T-helper 2 cell treated with Interferon-gamma antibody and Interleukin-4, amounts not matched to agents 100 ng/mL and 5 ng/mL, for 36 hours (primary cell): ENCODE data around the gene ARSJ. TPM values are rescaled to one million over a fixed set of nuclear protein-coding genes. Genes with fewer than 3 reads are reported as not detected.
"Not testable (repeated sequence)": the region's sequence is repeated elsewhere in the genome, so short reads cannot be mapped to it uniquely, and the experiment has no call there.

ENCODE experiments used
- intact Hi-C: fragments of 100-400 bp; cut with micrococcal nuclease; formaldehyde crosslinking; loops from one replicate; pipeline ENCODE4 v1.15.1; 2023
- total RNA-seq: library from RNA; stranded (reverse); gene quantifications from 2 replicates; pipeline ENCODE4 v1.2.3, GENCODE V29; 2022

The ARSJ gene
- total RNA-seq, 1 donor from 2014 or later, result not detected

DNA sequence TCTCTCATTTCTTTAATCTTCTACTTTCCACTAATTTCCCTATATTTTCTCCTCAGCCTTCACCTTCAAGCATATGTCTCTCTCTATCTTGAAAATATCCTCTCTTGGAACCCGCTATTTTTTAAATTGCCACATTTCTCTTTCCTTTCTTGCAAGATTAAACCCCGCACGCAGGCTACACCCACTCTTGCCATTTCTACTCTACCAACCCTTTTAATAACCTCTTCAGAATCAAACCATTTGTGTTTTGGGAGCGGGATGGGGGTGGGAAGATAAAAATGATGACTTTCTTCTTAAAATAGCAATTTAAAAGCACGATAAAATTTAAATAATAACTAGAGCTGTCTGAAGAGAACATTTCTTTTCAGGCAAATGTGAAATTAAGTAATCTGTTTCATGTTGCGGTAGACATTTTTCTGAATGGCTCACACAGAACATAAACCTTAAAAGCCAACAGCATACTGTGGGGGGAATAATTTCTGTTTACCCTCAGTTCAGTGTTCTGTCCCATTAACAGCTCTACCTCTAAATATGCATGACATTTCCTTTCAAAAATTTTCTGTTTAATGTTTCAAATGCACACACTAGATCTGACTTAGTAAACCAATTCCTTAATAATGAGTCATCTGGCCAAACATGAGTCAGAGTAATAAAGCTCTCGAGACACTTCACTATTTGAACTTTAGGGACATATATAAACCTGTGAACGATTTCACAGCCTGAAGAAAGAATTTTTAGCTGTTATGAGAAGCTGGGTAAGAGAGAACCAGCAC lies 20.5 kb downstream of the ARSJ start:
- intact Hi-C loops, result loop anchor here (10.0 kb wide), 1 partner anchor 736 kb away; no protein-coding TSS in a partner anchor

- intact Hi-C loops, result loop anchor here (10.0 kb wide), 1 partner anchor 737 kb away; no protein-coding TSS in a partner anchor
Measured at GRCh38 chr4:113957956-113958355, 21.5 kb downstream of the ARSJ start.

DNA sequence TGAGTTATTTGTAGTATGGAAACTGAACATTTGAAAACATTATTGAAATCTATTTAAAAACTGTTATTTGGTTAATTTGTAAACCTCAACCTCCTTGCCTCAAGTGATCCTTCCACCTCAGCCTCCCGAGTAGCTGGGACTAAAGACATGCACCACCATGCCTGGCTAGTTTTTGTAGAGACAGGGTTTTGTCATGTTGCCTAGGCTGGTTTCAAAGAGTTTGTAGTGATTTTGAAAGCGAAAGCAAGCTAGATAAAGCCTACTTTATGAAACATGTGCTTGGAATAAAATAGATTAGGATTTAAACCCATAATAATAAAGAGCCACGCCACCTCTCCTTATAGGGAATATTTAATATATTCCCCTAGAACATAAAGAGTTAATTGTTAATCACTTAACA lies 23.5 kb downstream of the ARSJ start:
- intact Hi-C loops, result loop anchor here (10.0 kb wide), 1 partner anchor 739 kb away; no protein-coding TSS in a partner anchor

DNA sequence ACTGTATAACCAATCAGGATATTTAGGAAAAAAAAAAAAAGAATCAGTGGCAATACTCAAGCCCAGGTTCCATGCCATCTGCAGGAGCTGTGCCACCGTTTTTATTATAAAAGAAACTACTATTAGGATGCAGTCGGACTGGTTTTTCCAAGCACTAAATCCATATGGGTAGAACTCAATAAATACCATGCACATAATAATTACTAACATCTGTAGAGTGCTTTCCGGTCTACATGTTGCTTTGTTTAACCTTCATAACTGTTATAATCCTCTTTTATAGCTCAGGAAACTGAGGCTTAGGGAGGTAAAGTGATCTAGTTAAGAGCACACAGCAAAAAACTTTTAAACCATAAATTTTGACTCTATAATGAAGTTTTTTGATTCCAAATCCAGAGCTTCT lies 24.0 kb downstream of the ARSJ start:
- intact Hi-C loops, result loop anchor here (10.0 kb wide), 1 partner anchor 739 kb away; no protein-coding TSS in a partner anchor

DNA sequence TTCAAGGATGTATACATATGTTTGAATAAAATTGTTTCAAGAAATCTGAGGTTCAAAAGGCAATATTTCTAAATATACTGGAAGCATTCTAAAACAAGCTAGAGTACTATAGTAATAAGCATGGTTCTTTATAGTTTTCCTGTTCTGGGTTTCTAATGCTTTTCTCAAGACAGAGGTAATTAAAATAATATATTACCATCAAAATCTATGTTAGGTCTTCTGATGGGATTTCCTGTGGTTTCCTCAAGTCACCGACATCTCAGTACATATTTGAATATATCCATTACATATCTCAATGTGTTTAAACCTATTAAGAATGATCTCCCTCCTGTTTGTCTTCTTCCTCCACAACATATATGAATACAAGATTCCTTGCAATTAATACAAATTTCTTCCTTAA lies 25.6 kb downstream of the ARSJ start:
- intact Hi-C loops, result loop anchor here (10.0 kb wide), 1 partner anchor 741 kb away; no protein-coding TSS in a partner anchor

DNA sequence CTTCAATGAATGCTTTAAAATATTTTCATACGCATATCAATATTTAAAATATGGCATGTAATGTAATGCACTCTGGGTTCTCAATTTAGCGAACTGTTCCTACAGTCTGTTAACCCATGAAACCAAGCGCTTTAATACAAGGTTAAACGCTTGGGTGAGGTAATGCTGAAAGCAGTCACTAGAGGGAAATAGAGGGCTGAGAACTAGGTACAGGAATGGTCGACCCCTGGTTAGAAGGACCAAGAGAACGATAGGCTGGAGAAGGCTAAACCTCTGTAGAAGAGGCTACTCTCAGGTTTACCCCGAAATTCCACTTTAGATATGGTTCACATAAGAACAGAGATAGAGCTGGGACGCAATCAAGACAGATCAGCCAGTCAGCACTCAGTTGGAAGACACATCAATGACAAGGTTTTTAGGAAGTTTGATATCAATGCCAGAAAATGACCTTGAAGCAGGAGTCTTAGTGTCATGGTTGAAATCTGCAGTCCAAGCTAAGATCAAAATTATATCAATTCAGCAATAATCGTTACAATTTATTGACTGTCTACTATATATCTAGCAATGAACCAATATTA lies 26.9 kb downstream of the ARSJ start:
- intact Hi-C loops, result loop anchor here (1.0 to 10.0 kb wide), 2 partner anchors 119 to 742 kb away; no protein-coding TSS in a partner anchor

- intact Hi-C loops, result loop anchor here (10.0 kb wide), 1 partner anchor 744 kb away; no protein-coding TSS in a partner anchor
Measured at GRCh38 chr4:113951263-113951662, 28.2 kb downstream of the ARSJ start.

- intact Hi-C loops, result loop anchor here (10.0 kb wide), 1 partner anchor 745 kb away; no protein-coding TSS in a partner anchor
Measured at GRCh38 chr4:113950207-113950606, 29.2 kb downstream of the ARSJ start.

GRCh38 chr4:113947484-113947883 lies 32.0 kb downstream of the ARSJ start:
- intact Hi-C loops, result no loop called here

DNA sequence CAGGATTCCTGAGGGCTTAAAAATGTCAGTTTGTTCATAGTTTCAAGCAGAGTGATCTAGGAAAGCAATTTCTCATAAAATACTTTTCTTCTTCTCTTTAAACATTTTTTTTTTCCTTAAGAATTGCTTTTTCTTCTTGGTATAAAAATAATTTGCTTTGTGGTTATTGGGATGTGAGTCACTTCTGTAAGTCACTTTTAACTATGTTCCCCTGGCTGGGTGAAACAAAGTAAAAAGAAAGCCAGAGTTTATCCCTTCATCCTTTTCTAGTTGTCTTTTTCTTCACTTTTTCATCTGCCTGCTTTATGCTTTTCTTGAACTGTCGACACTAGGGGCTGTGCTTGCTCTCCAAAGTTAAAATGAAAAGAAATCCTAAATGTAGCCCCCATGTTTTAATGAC lies 33.5 kb downstream of the ARSJ start:
- intact Hi-C loops, result no loop called here

DNA sequence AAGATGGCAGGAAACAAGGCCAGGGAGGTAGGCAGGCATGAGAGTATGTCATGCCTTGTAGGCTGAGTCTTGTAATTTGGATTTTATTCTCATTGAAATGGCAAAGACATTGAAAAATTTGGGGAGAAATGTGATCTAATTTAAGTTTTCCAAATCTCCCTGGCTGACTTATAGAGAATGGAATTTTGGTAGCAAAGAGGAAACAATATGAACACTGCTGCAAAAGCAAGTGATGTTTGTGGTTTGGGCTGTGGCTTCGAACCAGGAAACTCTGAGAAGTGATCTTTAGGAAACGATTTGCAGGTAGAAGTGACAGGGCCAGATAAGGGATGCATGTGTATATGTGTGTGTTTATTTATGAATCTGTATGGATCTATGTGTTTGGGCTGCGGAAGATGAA lies 35.6 kb downstream of the ARSJ start:
- intact Hi-C loops, result no loop called here

- intact Hi-C loops, result no loop called here
Measured at GRCh38 chr4:113943085-113943484, 36.4 kb downstream of the ARSJ start.

GRCh38 chr4:113941836-113942235 lies 37.6 kb downstream of the ARSJ start:
- intact Hi-C loops, result no loop called here

- intact Hi-C loops, result not testable (repeated sequence)
Measured at GRCh38 chr4:113940103-113940502, 39.3 kb downstream of the ARSJ start.

- intact Hi-C loops, result no loop called here
Measured at GRCh38 chr4:113935190-113935589, 44.3 kb downstream of the ARSJ start.

- intact Hi-C loops, result not testable (repeated sequence)
Measured at GRCh38 chr4:113924706-113925105, 54.7 kb downstream of the ARSJ start.

GRCh38 chr4:113921089-113921794 lies 58.2 kb downstream of the ARSJ start:
- intact Hi-C loops, result no loop called here

DNA sequence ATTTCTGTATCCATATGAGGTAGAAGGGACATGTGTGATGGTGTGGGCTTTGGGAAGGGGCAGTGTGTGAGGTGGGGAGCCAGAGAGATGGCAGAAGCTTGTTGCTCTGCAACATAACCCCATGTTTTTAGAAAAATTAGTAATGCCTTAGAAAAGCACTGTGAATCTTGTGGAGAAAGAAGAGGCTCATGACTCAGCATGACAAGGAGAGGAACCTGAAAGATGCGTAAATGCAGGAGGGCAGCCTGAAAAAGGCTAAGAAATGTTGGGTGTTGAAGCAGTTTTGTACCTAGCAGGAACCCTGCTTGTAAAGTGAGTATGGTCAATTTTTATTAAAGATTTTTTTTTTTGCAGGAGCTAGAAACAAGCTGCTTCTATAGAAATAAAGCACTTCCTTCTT lies 59.8 kb downstream of the ARSJ start:
- intact Hi-C loops, result no loop called here

- intact Hi-C loops, result no loop called here
Measured at GRCh38 chr4:113919145-113919544, 60.3 kb downstream of the ARSJ start.

GRCh38 chr4:113908829-113909228 lies 70.6 kb downstream of the ARSJ start:
- intact Hi-C loops, result no loop called here

DNA sequence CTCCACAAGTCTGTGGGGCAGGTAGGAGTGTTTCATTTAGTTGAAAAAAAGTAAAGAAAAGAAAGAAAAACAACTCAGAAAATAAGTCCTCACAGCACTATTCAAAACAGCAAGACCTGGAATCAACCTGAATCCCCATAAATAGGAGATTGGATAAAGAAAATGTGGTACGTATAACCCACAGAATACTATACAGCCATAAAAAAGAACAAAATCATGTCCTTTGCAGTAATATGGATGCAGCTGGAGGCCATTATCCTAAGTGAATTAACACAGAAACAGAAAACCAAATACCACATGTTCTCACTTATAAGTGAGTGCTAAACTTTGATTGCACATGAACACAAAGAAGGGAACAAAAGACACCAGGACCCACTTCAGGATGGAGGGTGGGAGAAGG lies 71.9 kb downstream of the ARSJ start:
- intact Hi-C loops, result no loop called here

DNA sequence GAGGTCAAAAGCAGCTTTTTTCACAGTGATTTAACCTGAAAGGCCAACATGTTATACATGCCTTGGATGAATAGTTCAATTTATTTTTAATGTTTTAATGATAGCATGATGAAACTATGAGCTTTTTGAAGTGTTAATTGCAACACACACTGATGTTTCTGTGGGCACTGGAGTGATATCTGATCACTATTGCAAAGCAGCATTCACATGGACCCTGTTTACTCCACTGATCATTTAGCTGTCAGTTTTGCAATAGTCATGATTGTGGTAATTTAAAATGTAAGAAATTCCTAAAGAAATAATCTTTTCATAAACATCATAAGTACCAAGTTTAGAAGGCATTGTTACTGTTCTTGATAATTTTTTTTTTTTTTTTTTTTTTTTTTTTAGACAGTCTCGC lies 74.1 kb downstream of the ARSJ start:
- intact Hi-C loops, result loop anchor here (2.0 kb wide), 1 partner anchor 268 kb away; no protein-coding TSS in a partner anchor
